Heart right ventricle (tissue), 16 donors: Measurements from ENCODE around the gene SYS1. TPM values are rescaled to one million over a fixed set of nuclear protein-coding genes. Genes with fewer than 3 reads are reported as not detected.
A peak's percentile ranks its signal among the peaks of the same experiment; 100 is the strongest.

Experiments
- ATAC-seq, 8 donors: fragments of 200-7000 bp; cut with Tn5 transposase; one replicate each; pipeline ENCODE4 v1.9.1; 2020; ENCODE audit warnings: mild to moderate bottlenecking in 8 of 8, moderate library complexity in 8 of 8, moderate number of reproducible peaks in 1 of 8
- DNase-seq, 2 donors: peaks; one replicate each; pipeline ENCODE4 v3.0.0-alpha.2; 2020
- H3K27ac ChIP-seq, 10 donors: fragments of 200-600 bp; sonication (generic) in 2 of 10; one replicate each; pipeline versions ENCODE4 v1.5.0 to v1.8.0; 2020 to 2022; ENCODE audit warnings: mild to moderate bottlenecking in 3 of 10
- H3K27me3 ChIP-seq, 7 donors: fragments of 200-600 bp; one replicate each; pipeline ENCODE4 v1.8.0; 2021 to 2022; ENCODE audit warnings: mild to moderate bottlenecking in 2 of 7
- H3K36me3 ChIP-seq, 9 donors: fragments of 200-600 bp; sonication (generic) in 1 of 9; one replicate each; pipeline versions ENCODE4 v1.5.0 to v1.8.0; 2020 to 2022; ENCODE audit warnings: mild to moderate bottlenecking in 2 of 9
- H3K4me1 ChIP-seq, 9 donors: fragments of 200-600 bp; sonication (generic) in 1 of 9; one replicate each; pipeline versions ENCODE4 v1.5.0 to v1.8.0; 2020 to 2022; ENCODE audit warnings: mild to moderate bottlenecking in 4 of 9
- H3K4me3 ChIP-seq, 10 donors: fragments of 200-600 bp; sonication (generic) in 2 of 10; one replicate each; pipeline versions ENCODE4 v1.5.0 to v1.8.0; 2020 to 2022; ENCODE audit warnings: mild to moderate bottlenecking in 7 of 10, moderate library complexity in 2 of 10
- H3K9me3 ChIP-seq, 11 donors: fragments of 200-600 bp in 10 of 11; sonication (generic) in 2 of 11; one replicate each; pipeline versions ENCODE4 v1.5.0 to v1.8.0; 2013 to 2022; ENCODE audit warnings: mild to moderate bottlenecking in 2 of 11, control low read depth in 1 of 11, moderate library complexity in 1 of 11
- WGBS, 2 donors: extraction: QIAGEN DNeasy Blood & Tissue Kit; methylation state at CpG; one replicate each; pipeline ENCODE4 v1.1.7; 2013; ENCODE audit warnings: inconsistent platforms in 1 of 2; 5-methylcytosine and 5-hydroxymethylcytosine counted together
- intact Hi-C, 10 donors: fragments of 100-400 bp; cut with DNase I; formaldehyde crosslinking; loops; one replicate each; pipeline versions ENCODE4 v1.11.1 to v1.14.2; 2022
- polyA plus RNA-seq, 2 donors: library from polyadenylated mRNA; stranded (reverse); fragments of 200-250 nt; gene quantifications; one replicate each; pipeline ENCODE4 v1.2.3, GENCODE V29; 2013
- total RNA-seq, 10 donors: library from RNA; stranded (reverse); fragmentation: NEBNext Ultra II Directional in 3 of 10; extraction: Animal tissue kit (Norgen Biotek cat#: 25700) in 3 of 10; gene quantifications; one replicate each; pipeline versions ENCODE4 v1.2.1 to v1.2.4, GENCODE V29; 2021 to 2023
- TF ChIP-seq, protein P1 (sequence below), 9 donors: fragments of 200-600 bp; sonication (generic) in 2 of 9; IDR thresholded peaks; one replicate each; pipeline versions ENCODE4 v1.5.0 to v1.8.0; 2021 to 2022; ENCODE audit warnings: antibody characterized with exemption in 9 of 9, mild to moderate bottlenecking in 5 of 9, moderate library complexity in 1 of 9
- donor health status: Arrhythmogenic right ventricular cardiomyopathy.
- donor health status: ischemic (EF 13 %, LVEDD 7.1; RV severe dilation, severe dysfunction).
- donor health status: healthy with polysubstance abuse.
- donor health status: DM: no; HTN: yes; CAD: no.
- donor health status: DM: no; HTN: no; CAD: no.
- donor health status: ischemic (EF 25% LVEDD 6.9; RV normal size, moderate dysfunction).
- donor health status: ischemic (EF 25% LVEDD 5.7; RV mildly dilated, moderate dysfunction).
- donor health status: healthy.
- donor health status: DM: yes; HTN: yes; CAD: no.
- donor health status: Ischemic cardiomyopathy.
- donor health status: ischemic (EF 35%, LVEDD 5.7; RV mildly dilated, moderate dysfunction).
- donor health status: nonischemic (EF 11% LVEDD 7.7; RV severe dilation, severe dysfunction).
- donor health status: DM: yes; HTN: yes; CAD: no.
- donor health status: PGD.
- donor health status: ischemic (EF 29% LVEDD 5.4; RV normal size, mild dysfunction).
- donor health status: nonischemic (EF 23%, LVEDD 6.1; RV moderate dilation, normal function).

The SYS1 gene
- total and polyA plus RNA-seq, 12 donors, result 11.7 to 34.5 (median 18.2) TPM

DNA sequence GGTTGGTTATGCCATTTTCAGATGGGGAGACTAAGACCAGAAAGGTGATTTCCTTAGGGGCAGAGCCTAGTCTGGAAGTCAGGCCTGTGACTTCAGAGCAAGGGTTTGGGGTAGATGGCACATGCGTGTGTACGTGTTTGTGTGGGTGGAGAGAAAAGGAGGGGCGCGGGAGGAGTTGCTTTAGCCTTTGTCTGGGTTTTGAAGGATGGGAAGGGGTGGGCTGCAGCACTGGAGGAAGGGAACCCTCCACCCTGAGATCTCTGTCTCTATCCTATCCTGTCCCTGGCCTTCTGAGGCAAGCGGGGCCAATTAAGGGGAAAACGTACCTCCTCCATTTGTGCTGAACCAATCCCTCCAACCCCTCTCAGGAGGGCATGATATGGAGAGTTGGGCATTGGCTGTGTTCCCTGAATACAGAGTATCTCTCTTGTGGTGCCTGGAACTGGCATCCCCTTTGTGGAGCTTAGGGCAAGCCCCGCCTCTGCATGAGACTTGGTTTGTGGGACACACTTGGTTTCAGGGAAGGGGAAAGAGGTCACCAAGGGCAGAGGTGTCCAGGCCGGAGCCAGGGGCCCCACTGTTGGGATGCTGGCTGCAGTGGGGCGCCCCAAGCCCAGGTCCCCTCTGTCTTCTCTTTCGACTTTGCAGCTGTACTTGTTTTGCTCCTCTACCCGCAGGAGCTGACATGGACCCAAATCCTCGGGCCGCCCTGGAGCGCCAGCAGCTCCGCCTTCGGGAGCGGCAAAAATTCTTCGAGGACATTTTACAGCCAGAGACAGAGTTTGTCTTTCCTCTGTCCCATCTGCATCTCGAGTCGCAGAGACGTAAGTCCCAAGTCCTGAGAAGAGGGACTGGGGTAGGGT is 45.1 kb downstream of the SYS1 start, which contains the start of gene DBNDD2:
Gene DBNDD2 (plus strand): TSS at position 507 of the 863 bp plus-strand sequence. CDS start 179 bp downstream, at position 686.
- DNase-seq (peak; percentile 40 to 80), ATAC-seq (peak; percentile 36 to 86 (median 68))
- peaks cover 0 to 51% (median 39%) of the 10 kb centered on the region in 9 donors for H3K4me1 ChIP-seq
- peaks cover 0 to 23% (median 0%) of the 10 kb centered on the region in 7 donors for H3K27me3 ChIP-seq
- TF ChIP-seq, protein P1, sequence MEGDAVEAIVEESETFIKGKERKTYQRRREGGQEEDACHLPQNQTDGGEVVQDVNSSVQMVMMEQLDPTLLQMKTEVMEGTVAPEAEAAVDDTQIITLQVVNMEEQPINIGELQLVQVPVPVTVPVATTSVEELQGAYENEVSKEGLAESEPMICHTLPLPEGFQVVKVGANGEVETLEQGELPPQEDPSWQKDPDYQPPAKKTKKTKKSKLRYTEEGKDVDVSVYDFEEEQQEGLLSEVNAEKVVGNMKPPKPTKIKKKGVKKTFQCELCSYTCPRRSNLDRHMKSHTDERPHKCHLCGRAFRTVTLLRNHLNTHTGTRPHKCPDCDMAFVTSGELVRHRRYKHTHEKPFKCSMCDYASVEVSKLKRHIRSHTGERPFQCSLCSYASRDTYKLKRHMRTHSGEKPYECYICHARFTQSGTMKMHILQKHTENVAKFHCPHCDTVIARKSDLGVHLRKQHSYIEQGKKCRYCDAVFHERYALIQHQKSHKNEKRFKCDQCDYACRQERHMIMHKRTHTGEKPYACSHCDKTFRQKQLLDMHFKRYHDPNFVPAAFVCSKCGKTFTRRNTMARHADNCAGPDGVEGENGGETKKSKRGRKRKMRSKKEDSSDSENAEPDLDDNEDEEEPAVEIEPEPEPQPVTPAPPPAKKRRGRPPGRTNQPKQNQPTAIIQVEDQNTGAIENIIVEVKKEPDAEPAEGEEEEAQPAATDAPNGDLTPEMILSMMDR (IDR thresholded peaks at IDR 0.05), result no peak
- peak within 1 kb of the TSS; percentile 41 to 97 (median 88) for H3K4me3 ChIP-seq
- H3K9me3 ChIP-seq, result no peaks in the 10 kb centered on the region
- 45 to 68% methylated on average over 21 of the region's 21 CpGs for WGBS, 2 donors
- intact Hi-C loops, result loop anchor here in 5 of 10 donors (2.0 to 5.0 kb wide), 4 partner anchors 33 to 51 kb away; partner anchors contain the start of gene SYS1 (in 1 of the 5)
- peak within 1 kb of the TSS; percentile 94 to 100 (median 98) for H3K27ac ChIP-seq
- peaks cover 0 to 49% (median 24%) of the 10 kb centered on the region in 9 donors for H3K36me3 ChIP-seq

DNA sequence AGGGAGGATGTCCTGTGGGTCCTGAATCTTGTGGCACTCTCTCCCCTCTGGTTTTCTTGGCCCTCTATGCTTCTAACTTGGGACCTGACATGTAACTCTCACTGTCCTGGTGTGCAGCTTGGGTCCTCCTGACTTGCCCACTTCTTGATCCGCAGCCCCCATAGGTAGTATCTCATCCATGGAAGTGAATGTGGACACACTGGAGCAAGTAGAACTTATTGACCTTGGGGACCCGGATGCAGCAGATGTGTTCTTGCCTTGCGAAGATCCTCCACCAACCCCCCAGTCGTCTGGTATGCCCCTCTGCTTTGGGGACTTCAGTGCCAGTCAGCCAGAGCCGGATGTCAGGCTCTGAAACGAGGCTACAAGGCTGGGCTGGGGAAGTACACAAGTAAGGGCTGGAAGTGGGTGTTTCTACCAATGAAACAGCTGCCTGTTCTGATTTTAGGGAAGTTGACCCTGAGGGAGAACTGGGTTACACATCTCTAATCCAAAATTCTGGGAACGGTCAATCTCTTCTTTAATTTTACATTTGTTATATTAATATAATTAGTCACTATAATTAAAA is 45.8 kb downstream of the SYS1 start:
- Histone ChIP-seq H3K36me3 (peaks cover 0 to 49% (median 24%) of the 10 kb centered on the region in 9 donors), H3K27ac (peak overlapping the region; percentile 94 to 100 (median 98)), H3K4me3 (peak overlapping the region; percentile 35 to 97 (median 88)), H3K9me3 (no peaks in the 10 kb centered on the region), H3K27me3 (peaks cover 0 to 23% (median 0%) of the 10 kb centered on the region in 7 donors), H3K4me1 (peaks cover 0 to 51% (median 39%) of the 10 kb centered on the region in 9 donors)
- intact Hi-C loops, result loop anchor here in 4 of 10 donors (5.0 kb wide), 2 partner anchors 36 to 51 kb away; no protein-coding TSS in a partner anchor
- TF ChIP-seq, protein P1 (IDR thresholded peaks at IDR 0.05), result no peak
- WGBS, 2 donors, result 43 to 52% methylated on average over 7 of the region's 7 CpGs
- peak; percentile 16 for DNase-seq
- ATAC-seq, result no peak

DNA sequence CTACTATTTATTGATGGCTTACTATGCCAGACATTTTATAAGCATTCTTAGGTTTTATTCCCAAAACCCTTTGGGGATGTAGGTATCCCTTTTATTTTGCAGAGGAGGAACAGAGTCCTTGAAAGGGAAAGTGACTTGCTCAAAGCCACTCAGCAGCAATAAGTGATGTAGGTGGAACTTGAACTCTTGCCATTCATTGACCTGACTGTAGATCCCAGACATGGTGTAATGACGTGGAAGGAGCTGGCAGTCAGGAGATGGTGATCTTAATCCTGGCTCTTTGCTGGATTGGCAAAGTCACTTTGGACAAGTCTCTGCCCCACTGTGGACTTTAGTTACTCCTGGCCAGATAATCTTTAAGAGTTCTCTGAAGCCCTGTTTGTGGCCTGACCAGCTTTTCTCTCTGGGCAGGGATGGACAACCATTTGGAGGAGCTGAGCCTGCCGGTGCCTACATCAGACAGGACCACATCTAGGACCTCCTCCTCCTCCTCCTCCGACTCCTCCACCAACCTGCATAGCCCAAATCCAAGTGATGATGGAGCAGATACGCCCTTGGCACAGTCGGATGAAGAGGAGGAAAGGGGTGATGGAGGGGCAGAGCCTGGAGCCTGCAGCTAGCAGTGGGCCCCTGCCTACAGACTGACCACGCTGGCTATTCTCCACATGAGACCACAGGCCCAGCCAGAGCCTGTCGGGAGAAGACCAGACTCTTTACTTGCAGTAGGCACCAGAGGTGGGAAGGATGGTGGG is 46.7 kb downstream of the SYS1 start:
- TF ChIP-seq, protein P1 (IDR thresholded peaks at IDR 0.05), result no peak
- no peaks in the 10 kb centered on the region for H3K9me3 ChIP-seq
- DNase-seq, result no peak
- peaks cover 0 to 51% (median 39%) of the 10 kb centered on the region in 9 donors for H3K4me1 ChIP-seq
- ATAC-seq, result peak in 1 of 8 donors; percentile 4
- peak overlapping the region in 9 of 10 donors; percentile 54 to 100 (median 98) for H3K27ac ChIP-seq
- WGBS, 2 donors, result 70 to 82% methylated on average over 7 of the region's 7 CpGs
- H3K4me3 ChIP-seq, result peak overlapping the region; percentile 15 to 97 (median 88)
- H3K27me3 ChIP-seq, result peaks cover 0 to 19% (median 0%) of the 10 kb centered on the region in 7 donors
- intact Hi-C loops, result loop anchor here in 4 of 10 donors (5.0 kb wide), 2 partner anchors 37 to 52 kb away; no protein-coding TSS in a partner anchor
- H3K36me3 ChIP-seq, result peaks cover 0 to 49% (median 24%) of the 10 kb centered on the region in 9 donors
